ENCODE data around the gene SLC4A2.

SLC4A2 gene

GRCh38 chr7:151081170-151082101, 22.0 kb downstream of the SLC4A2 start:
- DNase-seq: no peak

- DNase-seq: no peak
These were observed 23.0 kb downstream of the SLC4A2 start for GRCh38 chr7:151082141-151083070.

GRCh38 chr7:151083071-151083823, 23.9 kb downstream of the SLC4A2 start, which contains the start of gene TMUB1:
TSS of gene TMUB1 (minus strand) at chr7:151083493. CDS start at chr7:151082563, 930 bp downstream.
- DNase-seq: peak; percentile 84

- no peak for DNase-seq
These were observed 24.4 kb downstream of the SLC4A2 start for GRCh38 chr7:151083824-151084160.

- DNase-seq: no peak
These were observed 25.9 kb downstream of the SLC4A2 start for GRCh38 chr7:151085329-151085690.

- peak; percentile 56 for DNase-seq
These were observed 26.6 kb downstream of the SLC4A2 start, which contains the start of gene AGAP3 for GRCh38 chr7:151085691-151086620. TSS of gene AGAP3 (plus strand) at chr7:151086475. CDS start at chr7:151086742, 267 bp downstream.

- peak; percentile 32 for DNase-seq
These were observed 27.4 kb downstream of the SLC4A2 start for GRCh38 chr7:151086802-151087244.

- DNase-seq: peak; percentile 28
These were observed 28.0 kb downstream of the SLC4A2 start for GRCh38 chr7:151087245-151088018.

GRCh38 chr7:151088019-151088855, 28.8 kb downstream of the SLC4A2 start:
- DNase-seq: no peak

GRCh38 chr7:151088856-151089699, 29.7 kb downstream of the SLC4A2 start:
- no peak for DNase-seq

GRCh38 chr7:151089893-151090730, 30.7 kb downstream of the SLC4A2 start:
- no peak for DNase-seq

- DNase-seq: no peak
These were observed 31.6 kb downstream of the SLC4A2 start for GRCh38 chr7:151091003-151091402.

- no peak for DNase-seq
These were observed 32.0 kb downstream of the SLC4A2 start for GRCh38 chr7:151091431-151091830.

GRCh38 chr7:151091988-151092387, 32.6 kb downstream of the SLC4A2 start:
- no peak for DNase-seq

- no peak for DNase-seq
These were observed 34.4 kb downstream of the SLC4A2 start for GRCh38 chr7:151093748-151094147.

GRCh38 chr7:151094675-151095074, 35.3 kb downstream of the SLC4A2 start:
- no peak for DNase-seq

- no peak for DNase-seq
These were observed 35.9 kb downstream of the SLC4A2 start for GRCh38 chr7:151095123-151095797.
